Stimulated activated effector memory CD8-positive, alpha-beta T cell treated with anti-CD3 and anti-CD28 coated beads, Interleukin-12 subunit alpha, Interleukin-12 subunit beta, amount 100 ng/mL, for 72 hours (primary cell): Measurements from ENCODE around the gene HEY2.
"Not testable (repeated sequence)": the region's sequence is repeated elsewhere in the genome, so short reads cannot be mapped to it uniquely, and the experiment has no call there.

Experiments used
- ATAC-seq: fragments of 150-1000 bp; cut with Tn5 transposase; 2 replicates; pipeline ENCODE4 v1.10.0; 2021
- DNase-seq, 2 donors: peaks; one replicate each; pipeline ENCODE4 v3.0.0; 2021 to 2022; ENCODE audit warnings: low spot score in 2 of 2
- H3K27ac Mint-ChIP-seq: one replicate; pipeline ENCODE4 v1.8.0; 2022; ENCODE audit warnings: mild to moderate bottlenecking, mixed read lengths
- H3K36me3 Mint-ChIP-seq: one replicate; pipeline ENCODE4 v1.8.0; 2022; ENCODE audit warnings: mild to moderate bottlenecking, mixed read lengths
- H3K4me1 Mint-ChIP-seq: one replicate; pipeline ENCODE4 v1.8.0; 2022; ENCODE audit warnings: mixed read lengths
- H3K4me3 Mint-ChIP-seq: one replicate; pipeline ENCODE4 v1.8.0; 2022; ENCODE audit warnings: mild to moderate bottlenecking, mixed read lengths
- H3K9me3 Mint-ChIP-seq: one replicate; pipeline ENCODE4 v1.8.0; 2022; ENCODE audit warnings: mixed read lengths

The HEY2 gene

DNA sequence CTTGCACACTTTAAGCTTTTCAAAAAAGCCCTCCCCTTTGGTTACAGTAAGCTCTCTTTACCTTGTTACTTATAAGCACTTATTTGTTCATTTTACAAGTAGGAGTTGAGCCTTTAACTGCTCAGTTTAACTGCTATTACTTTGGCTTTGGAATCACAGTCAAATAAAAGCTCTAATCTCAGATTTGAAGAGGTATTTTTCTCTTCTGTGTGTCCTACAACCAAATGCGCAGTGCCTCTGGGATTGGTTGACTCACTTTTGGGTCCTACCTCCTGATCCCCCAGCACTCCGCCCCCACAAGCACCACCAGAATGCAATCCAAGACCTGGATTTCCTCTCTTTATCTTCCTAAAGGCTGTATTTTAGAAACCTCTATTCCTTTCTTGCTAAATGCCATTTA is 43.8 kb downstream of the HEY2 start:
- ATAC-seq (no peak), DNase-seq (no peak)
- peak overlapping the region; percentile 46 for H3K27ac Mint-ChIP-seq
- H3K36me3 Mint-ChIP-seq: peaks cover 27% of the 10 kb centered on the region
- H3K9me3 Mint-ChIP-seq: no peaks in the 10 kb centered on the region
- peak overlapping the region; percentile 88 for H3K4me3 Mint-ChIP-seq
- H3K4me1 Mint-ChIP-seq: peaks cover 53% of the 10 kb centered on the region

DNA sequence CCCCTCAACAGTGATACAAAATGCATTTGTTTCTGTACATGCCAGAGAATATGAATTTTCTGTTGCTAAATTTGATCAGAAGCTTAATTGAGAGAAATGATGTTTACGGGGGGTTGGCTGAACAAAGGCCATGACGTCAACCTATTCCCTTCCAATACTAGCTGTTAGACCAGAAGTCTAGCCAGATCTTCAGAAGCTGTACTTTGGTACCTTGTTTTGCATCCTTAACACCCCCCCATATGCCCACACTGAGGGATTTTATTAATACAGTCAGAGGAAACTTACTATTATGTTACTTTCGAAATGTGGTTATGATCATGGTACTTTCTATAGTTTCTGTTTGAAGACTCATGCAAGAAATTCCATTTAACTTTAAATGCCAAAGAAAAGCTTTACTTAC is 44.4 kb downstream of the HEY2 start:
- H3K4me3 Mint-ChIP-seq: peak overlapping the region; percentile 88
- peak overlapping the region; percentile 46 for H3K27ac Mint-ChIP-seq
- DNase-seq (no peak), ATAC-seq (peak; percentile 26)
- peaks cover 55% of the 10 kb centered on the region for H3K4me1 Mint-ChIP-seq
- no peaks in the 10 kb centered on the region for H3K9me3 Mint-ChIP-seq
- peaks cover 29% of the 10 kb centered on the region for H3K36me3 Mint-ChIP-seq

DNA sequence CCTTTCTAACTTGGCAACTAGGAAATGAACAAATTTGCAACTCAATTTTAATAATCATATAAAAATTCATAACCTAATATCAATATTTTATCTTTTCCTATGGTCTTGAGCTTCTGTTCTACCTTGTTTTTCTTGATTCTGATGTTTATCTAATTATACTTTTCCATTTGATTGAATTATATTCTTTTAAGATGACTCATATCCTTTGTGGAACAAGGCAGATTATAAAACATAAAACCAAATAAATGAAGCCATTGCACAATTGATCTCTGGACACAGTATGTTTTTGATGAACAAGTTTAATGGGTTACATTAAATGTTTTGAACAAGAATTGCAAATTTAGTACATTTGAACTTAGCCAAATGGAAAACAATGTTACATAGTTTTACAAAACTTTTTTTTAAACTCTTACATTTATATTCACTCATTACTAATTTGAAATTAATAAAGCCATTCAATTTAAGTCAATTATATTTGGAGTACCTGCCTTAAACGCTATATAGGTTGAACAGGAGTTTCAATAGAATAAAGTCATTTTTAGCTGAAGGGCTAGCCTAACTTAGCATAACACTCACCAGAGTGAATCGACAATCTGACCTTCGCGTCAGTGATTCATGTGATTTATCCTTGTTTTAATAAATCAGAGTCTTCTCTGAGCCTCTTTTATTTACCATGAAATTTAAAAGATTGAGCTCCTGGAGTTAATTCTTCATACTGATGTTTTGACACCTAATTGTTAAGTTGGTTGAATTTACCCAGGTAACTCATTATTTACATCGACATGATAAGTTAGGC is 45.1 kb downstream of the HEY2 start:
- peaks cover 31% of the 10 kb centered on the region for H3K36me3 Mint-ChIP-seq
- H3K4me3 Mint-ChIP-seq: peak overlapping the region; percentile 88
- H3K4me1 Mint-ChIP-seq: peaks cover 56% of the 10 kb centered on the region
- H3K27ac Mint-ChIP-seq: no peak overlapping the region
- no peak for DNase-seq
- H3K9me3 Mint-ChIP-seq: no peaks in the 10 kb centered on the region
- ATAC-seq: no peak

DNA sequence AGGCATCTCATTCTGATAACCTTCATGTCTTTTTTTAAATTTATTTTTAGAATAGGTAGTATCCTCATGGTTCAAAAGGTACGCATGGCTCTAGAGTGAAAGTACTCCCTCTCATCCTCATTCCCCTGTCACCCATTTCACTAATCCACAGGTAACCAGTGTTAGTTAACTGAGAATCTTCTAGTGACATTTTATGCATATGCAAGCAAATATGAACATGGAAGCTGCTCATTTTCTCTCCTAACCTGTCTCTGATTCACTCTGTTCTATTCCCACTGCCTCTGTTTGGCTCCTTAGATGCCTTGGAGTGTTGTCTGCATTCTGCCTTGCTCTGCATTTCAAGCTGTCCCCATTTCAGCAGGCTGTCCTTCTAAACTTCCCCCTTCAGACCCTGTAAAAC is 45.9 kb downstream of the HEY2 start:
- Mint-ChIP-seq H3K9me3 (no peaks in the 10 kb centered on the region), H3K4me1 (peaks cover 49% of the 10 kb centered on the region), H3K27ac (no peak overlapping the region), H3K4me3 (no peak overlapping the region), H3K36me3 (peaks cover 24% of the 10 kb centered on the region)
- ATAC-seq (no peak), DNase-seq (no peak)

DNA sequence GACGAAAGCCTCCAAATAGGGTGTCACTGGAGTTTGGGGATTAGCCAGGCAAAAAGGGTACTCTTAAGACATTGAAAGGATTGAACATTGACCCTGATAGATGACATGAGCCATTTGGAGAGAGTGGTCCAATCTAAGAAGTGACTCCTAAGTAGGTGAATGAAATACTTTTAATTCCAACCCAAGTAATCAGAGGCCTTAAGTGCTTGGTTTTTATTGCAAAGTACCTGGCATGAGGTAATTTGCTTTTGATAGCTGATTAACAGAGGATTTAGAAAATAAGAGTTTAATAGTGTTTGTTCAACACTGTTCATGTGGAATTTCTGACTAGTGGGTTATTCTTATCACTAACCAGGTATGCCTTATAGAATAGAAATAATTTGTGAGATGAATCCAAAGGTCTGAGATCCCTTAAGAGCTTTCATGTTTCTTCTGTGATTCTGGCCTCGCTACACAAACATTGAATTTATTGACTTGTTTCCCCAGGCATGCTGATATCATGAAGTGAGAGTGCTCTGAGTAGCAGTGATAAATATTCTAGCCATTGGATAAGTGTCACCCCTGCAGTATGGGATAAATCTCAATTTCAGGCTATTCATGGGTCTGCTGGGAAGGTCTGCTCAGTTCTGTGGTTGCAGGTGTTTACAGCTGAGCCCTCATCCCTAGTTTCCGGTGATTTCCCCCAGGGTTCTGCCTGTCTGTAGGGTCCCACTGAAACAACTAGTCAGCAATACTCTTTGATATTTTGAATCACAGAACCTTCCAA is 47.9 kb downstream of the HEY2 start:
- Mint-ChIP-seq H3K4me1 (peaks cover 54% of the 10 kb centered on the region), H3K4me3 (no peak overlapping the region)

DNA sequence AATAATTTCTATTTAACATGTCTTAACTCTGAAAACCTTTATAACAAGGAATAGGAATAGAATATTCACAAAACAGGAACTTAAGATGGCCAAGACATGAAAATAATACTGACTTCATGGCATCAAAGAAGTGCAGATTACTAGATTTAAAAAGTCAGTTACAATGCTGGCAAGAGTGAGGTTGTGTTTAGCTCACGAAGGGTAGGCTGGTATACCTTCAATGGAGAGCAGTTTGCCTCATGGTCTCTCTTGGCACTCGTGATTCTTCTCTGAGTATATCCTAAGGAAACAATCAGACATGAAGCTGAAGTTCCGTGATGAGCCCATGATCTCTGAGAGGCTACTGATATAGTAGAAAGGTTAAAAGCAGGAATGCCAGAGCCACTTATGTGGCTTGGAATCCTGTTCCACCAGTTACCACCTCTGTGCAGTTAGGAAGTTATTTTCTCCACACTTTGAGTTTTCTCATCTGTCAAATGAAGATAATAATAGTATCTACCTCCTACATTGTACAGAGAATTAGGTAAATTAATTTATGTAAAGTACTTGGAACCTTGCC is 48.5 kb downstream of the HEY2 start:
- H3K27ac Mint-ChIP-seq: no peak overlapping the region
- H3K9me3 Mint-ChIP-seq: no peaks in the 10 kb centered on the region
- H3K4me3 Mint-ChIP-seq: no peak overlapping the region
- DNase-seq: no peak
- H3K4me1 Mint-ChIP-seq: peaks cover 54% of the 10 kb centered on the region
- H3K36me3 Mint-ChIP-seq: peaks cover 20% of the 10 kb centered on the region
- no peak for ATAC-seq

More for the DNA sequence above, 47.9 kb downstream of the HEY2 start:
- H3K9me3 Mint-ChIP-seq: no peaks in the 10 kb centered on the region
- peaks cover 20% of the 10 kb centered on the region for H3K36me3 Mint-ChIP-seq
- DNase-seq (no peak), ATAC-seq (no peak)
- H3K27ac Mint-ChIP-seq: no peak overlapping the region

DNA sequence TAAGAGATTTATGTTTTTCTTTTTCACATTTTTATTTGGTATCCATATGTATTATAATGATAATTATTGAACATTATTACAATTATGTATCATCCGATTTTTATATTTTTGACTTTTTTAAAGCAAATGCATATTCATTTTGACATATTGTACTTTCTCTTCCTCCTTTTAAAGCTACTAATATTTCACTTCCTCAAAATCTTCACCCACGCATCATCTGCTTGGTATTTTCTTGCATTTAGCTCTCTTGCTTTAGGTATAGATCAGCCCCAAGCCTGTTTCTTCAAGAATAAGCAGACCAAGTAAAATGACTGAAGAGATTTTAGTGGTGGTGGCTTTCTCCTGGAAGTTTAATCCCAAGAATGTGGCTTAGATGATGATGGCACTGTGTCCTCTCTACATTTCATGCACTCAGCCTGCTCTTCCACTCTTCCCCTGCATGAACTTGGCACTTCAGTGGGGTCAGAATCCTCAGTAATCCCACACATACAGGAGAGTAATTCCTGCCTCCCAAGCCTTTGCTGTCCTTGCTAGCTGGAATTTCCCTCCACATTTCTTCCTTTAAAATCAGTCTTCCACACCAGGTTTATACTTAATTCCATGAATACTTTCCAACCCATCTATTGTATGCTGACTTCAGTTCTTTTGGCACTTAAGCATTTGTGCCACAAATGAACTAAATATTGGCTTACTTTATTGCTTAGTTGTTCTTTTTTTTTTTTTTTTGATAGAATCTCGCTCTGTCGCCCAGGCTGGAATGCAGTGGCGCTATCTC is 49.5 kb downstream of the HEY2 start:
- H3K27ac Mint-ChIP-seq: no peak overlapping the region
- H3K36me3 Mint-ChIP-seq: peaks cover 14% of the 10 kb centered on the region
- H3K4me1 Mint-ChIP-seq: peaks cover 54% of the 10 kb centered on the region
- no peak overlapping the region for H3K4me3 Mint-ChIP-seq
- no peaks in the 10 kb centered on the region for H3K9me3 Mint-ChIP-seq
- ATAC-seq: no peak
- no peak for DNase-seq

DNA sequence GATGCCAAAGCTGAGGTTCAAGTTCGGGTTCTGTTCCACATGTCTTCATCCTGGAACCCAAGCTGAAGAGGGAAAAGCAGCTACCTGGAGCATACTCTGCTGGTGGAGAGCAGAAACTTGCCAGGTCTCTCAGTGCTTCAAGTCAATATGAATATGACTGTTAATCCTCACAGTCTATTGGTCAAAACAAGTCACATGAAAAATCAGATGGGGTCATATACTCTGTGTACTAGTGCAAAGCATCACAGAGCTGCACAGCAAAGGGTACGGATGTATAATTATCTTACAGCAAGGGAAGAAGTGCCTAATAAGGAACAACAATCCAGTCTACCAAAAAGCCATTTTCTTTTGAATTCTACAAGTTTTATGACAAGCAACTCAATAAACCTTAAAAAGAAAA is 53.0 kb downstream of the HEY2 start:
- peaks cover 64% of the 10 kb centered on the region for H3K4me1 Mint-ChIP-seq
- H3K27ac Mint-ChIP-seq: peak overlapping the region; percentile 71
- DNase-seq (no peak), ATAC-seq (no peak)
- H3K4me3 Mint-ChIP-seq: no peak overlapping the region
- H3K36me3 Mint-ChIP-seq: peaks cover 18% of the 10 kb centered on the region
- H3K9me3 Mint-ChIP-seq: no peaks in the 10 kb centered on the region

DNA sequence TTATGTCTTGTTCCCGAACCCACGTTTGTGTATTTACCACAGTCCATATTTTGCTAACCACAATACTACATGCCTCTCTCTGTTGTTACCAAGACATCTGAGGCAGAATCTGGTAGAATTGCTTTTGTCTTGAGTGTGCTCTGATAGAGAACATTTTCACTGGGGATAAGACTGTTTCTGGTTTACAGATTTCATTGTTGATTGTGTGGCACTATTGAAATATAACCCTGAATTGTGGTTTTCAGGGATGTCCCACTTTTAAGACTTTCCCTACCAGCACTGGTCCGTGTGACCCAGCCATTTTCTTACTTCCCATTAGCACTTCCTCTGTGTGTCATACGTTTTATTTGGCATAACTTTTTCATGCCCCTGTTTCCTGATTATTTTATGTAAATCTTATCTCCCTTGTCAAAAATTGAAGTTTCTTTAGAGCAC is 53.5 kb downstream of the HEY2 start:
- no peak for ATAC-seq
- Mint-ChIP-seq H3K4me1 (peaks cover 70% of the 10 kb centered on the region), H3K4me3 (no peak overlapping the region), H3K27ac (peak overlapping the region; percentile 71), H3K9me3 (no peaks in the 10 kb centered on the region), H3K36me3 (peaks cover 15% of the 10 kb centered on the region)
- DNase-seq: no peak

DNA sequence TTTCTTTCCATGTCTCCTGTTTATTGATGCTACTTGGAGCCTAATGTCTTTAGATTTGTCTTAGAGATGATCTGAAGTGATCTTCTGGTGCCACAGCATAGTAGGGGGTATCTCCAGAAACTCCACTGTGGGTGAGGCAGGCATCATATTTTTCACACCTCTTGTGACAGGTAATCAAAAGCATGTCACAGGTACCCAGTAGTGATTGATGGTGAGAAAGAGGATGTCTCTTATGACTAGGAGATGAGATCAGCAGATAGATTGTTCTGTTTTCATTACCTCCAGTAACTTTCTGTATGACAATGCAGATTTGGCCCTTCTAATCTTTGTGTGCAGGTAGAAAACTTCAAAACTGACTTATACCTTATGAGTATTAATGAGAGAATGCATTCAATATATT is 54.8 kb downstream of the HEY2 start:
- DNase-seq: no peak
- H3K27ac Mint-ChIP-seq: peak overlapping the region; percentile 50
- no peaks in the 10 kb centered on the region for H3K9me3 Mint-ChIP-seq
- peaks cover 16% of the 10 kb centered on the region for H3K36me3 Mint-ChIP-seq
- peaks cover 76% of the 10 kb centered on the region for H3K4me1 Mint-ChIP-seq
- H3K4me3 Mint-ChIP-seq: no peak overlapping the region
- peak; percentile 93 for ATAC-seq

DNA sequence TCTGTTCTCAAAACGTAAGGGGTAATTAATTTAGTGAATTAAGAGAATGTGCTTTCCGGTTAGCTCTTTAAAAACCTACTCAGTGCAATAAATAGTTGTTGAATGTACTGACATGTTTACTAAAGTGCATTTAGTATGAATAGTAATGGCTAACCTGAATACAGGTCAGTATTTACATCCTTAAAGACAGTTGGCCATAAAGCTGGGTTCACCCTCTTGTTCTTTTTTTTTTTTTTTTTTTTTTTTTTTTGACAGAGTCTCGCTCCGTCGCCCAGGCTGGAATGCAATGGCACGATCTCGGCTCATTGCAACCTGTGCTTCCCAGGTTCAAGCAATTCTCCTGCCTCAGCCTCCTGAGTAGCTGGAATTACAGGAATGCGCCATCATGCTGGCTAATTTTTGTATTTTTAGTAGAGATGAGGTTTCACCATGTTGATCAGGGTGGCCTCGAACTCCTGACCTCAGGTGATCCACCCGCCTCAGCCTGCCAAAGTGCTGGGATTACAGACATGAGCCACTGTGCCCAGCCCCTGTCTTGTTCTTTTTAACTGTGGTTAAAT is 55.5 kb downstream of the HEY2 start:
- not testable (repeated sequence) for H3K4me3 Mint-ChIP-seq, H3K27ac Mint-ChIP-seq, DNase-seq, ATAC-seq, H3K9me3 Mint-ChIP-seq
- H3K4me1 Mint-ChIP-seq: peaks cover 75% of the 10 kb centered on the region
- peaks cover 14% of the 10 kb centered on the region for H3K36me3 Mint-ChIP-seq

DNA sequence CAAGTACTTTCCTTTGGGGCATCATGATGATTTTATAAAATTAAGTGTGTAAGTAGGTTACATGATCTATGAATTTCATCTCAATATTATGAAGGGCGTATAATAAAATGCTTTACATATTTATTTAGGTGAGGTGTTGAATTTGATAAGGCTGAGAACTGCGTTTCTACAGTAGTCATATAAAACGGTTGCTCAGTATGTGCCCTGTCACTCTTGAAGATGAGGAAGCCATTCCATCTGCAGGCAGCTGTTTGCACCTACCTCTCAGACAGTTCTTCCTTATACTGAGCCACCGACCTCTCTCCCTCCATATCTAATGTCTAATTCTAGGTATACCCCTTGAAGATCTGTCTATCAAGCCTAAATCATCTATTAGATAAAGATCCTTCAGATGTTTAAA is 57.4 kb downstream of the HEY2 start:
- no peak for DNase-seq
- no peaks in the 10 kb centered on the region for H3K9me3 Mint-ChIP-seq
- H3K36me3 Mint-ChIP-seq: peaks cover 14% of the 10 kb centered on the region
- H3K27ac Mint-ChIP-seq: peak overlapping the region; percentile 2
- ATAC-seq: no peak
- H3K4me3 Mint-ChIP-seq: peak overlapping the region; percentile 26
- H3K4me1 Mint-ChIP-seq: peaks cover 73% of the 10 kb centered on the region

DNA sequence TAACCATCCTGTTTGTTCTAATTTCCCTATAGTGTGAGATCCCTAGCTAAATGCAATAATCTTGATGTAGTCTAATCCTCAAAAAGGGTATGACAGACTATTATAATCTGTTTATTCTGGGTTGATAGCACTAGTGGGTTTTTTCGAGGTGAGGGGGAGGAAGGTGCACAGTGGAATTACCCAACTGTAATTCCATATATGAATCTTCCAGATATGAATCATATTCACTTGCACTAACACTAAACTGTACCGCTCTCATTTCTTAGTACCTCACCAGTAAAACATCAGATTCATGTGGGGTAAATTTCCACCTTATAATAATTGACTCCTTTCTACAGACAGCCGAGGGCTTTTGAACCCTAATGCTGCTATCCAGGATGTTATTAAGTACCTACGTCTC is 57.9 kb downstream of the HEY2 start:
- peak overlapping the region; percentile 26 for H3K4me3 Mint-ChIP-seq
- no peak for DNase-seq
- peak overlapping the region; percentile 2 for H3K27ac Mint-ChIP-seq

DNA sequence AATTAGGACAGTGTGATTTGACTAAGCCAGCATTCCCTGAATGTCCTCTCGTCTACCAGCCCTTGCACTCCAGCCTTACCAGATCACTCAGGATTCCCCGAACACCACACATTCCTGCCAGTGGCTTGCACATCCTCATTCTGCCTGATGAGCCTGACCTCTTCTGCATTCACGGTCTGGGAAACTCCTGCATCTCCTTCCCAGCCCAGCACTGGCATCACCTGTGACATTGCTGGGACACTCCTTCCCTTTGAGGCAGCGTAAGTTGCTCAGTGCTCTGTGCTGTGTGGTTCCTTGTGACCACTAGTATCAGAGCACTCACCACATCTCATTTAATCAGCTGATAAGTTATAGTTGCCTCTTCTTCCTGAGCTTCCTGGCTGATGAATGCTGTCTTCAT is 58.6 kb downstream of the HEY2 start:
- Mint-ChIP-seq H3K27ac (peak overlapping the region; percentile 2), H3K4me1 (peaks cover 73% of the 10 kb centered on the region), H3K9me3 (no peaks in the 10 kb centered on the region), H3K4me3 (peak overlapping the region; percentile 26), H3K36me3 (peaks cover 14% of the 10 kb centered on the region)
- ATAC-seq (no peak), DNase-seq (no peak)

More for the DNA sequence above, 57.9 kb downstream of the HEY2 start:
- Mint-ChIP-seq H3K4me1 (peaks cover 73% of the 10 kb centered on the region), H3K9me3 (no peaks in the 10 kb centered on the region), H3K36me3 (peaks cover 14% of the 10 kb centered on the region)
- ATAC-seq: peak; percentile 82

DNA sequence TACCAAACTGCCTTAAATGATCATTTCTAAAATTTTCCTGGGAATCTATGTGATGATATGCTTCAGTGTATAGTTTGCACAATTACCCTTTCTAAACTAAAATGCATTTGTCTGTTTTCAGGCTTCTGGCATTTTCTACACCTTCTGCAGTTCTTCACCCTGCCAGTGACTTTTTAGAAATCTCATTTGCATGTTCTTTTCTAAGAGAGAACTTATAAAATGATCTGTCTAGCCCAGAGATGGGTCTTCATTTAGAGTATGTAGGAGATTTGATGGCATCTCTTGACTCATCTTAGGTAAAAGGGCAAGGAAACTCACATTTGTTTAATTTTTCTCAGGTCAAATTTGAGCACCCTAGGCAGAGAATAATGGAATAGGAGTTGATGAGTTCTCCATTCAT is 59.2 kb downstream of the HEY2 start:
- H3K36me3 Mint-ChIP-seq: peaks cover 14% of the 10 kb centered on the region
- H3K4me1 Mint-ChIP-seq: peaks cover 70% of the 10 kb centered on the region
- no peak overlapping the region for H3K27ac Mint-ChIP-seq
- no peaks in the 10 kb centered on the region for H3K9me3 Mint-ChIP-seq
- ATAC-seq: no peak
- H3K4me3 Mint-ChIP-seq: peak overlapping the region; percentile 26
- DNase-seq: no peak
